ENCODE measurements around the gene SFXN5.

Gene SFXN5

GRCh38 chr2:73033142-73033765 lies 38.3 kb downstream of the SFXN5 start:
- Histone ChIP-seq H3K4me1 (ENCODE audit: control insufficient read depth, low read depth, low read length) (peaks cover 3% of the 10 kb centered on the region), H2BK15ac (replicated peaks; ENCODE audit: low read depth) (no peak overlapping the region), H3K27me3 (ENCODE audit: insufficient read depth, low read length, poor library complexity) (no peaks in the 10 kb centered on the region), H2BK5ac (ENCODE audit: low read length) (no peak overlapping the region), H3K4me3 (ENCODE audit: low read length) (no peak overlapping the region), H3K23ac (ENCODE audit: low read length) (no peak overlapping the region), H3K9ac (ENCODE audit: low read length) (no peak overlapping the region), H3K4me2 (ENCODE audit: low read length) (no peak overlapping the region), H2BK120ac (ENCODE audit: low read depth, low read length) (no peak overlapping the region), H3K56ac (ENCODE audit: low read length) (no peak overlapping the region), H3K79me1 (ENCODE audit: low read length) (peaks cover 1% of the 10 kb centered on the region), H4K5ac (ENCODE audit: low read length) (no peak overlapping the region), H3K18ac (ENCODE audit: low read length) (no peak overlapping the region), H3K27ac (ENCODE audit: low read depth, low read length) (no peak overlapping the region), H2AK5ac (ENCODE audit: low read length) (no peak overlapping the region), H3K36me3 (ENCODE audit: control insufficient read depth, insufficient read depth, low read length) (no peaks in the 10 kb centered on the region), H4K8ac (ENCODE audit: low read depth, low read length) (no peak overlapping the region), H3K4ac (ENCODE audit: low read depth, low read length) (no peak overlapping the region), H3K79me2 (ENCODE audit: control insufficient read depth, insufficient read depth, low read length) (no peaks in the 10 kb centered on the region)
- DNase-seq: peak; percentile 22
- no CpG with 5 or more reads among the region's 1 CpG for WGBS (ENCODE audit: extremely low coverage, insufficient coverage, low lambda C conversion rate)

GRCh38 chr2:73032702-73033097 lies 38.8 kb downstream of the SFXN5 start:
- Histone ChIP-seq H3K79me1 (ENCODE audit: low read length) (peaks cover 1% of the 10 kb centered on the region), H3K36me3 (ENCODE audit: control insufficient read depth, insufficient read depth, low read length) (no peaks in the 10 kb centered on the region), H3K4me3 (ENCODE audit: low read length) (no peak overlapping the region), H2AK5ac (ENCODE audit: low read length) (no peak overlapping the region), H3K27me3 (ENCODE audit: insufficient read depth, low read length, poor library complexity) (no peaks in the 10 kb centered on the region), H2BK5ac (ENCODE audit: low read length) (no peak overlapping the region), H2BK120ac (ENCODE audit: low read depth, low read length) (no peak overlapping the region), H3K18ac (ENCODE audit: low read length) (no peak overlapping the region), H3K4me2 (ENCODE audit: low read length) (no peak overlapping the region), H3K27ac (ENCODE audit: low read depth, low read length) (no peak overlapping the region), H3K23ac (ENCODE audit: low read length) (no peak overlapping the region), H3K4ac (ENCODE audit: low read depth, low read length) (no peak overlapping the region), H4K8ac (ENCODE audit: low read depth, low read length) (no peak overlapping the region), H3K79me2 (ENCODE audit: control insufficient read depth, insufficient read depth, low read length) (no peaks in the 10 kb centered on the region), H3K9ac (ENCODE audit: low read length) (no peak overlapping the region), H4K5ac (ENCODE audit: low read length) (no peak overlapping the region), H3K4me1 (ENCODE audit: control insufficient read depth, low read depth, low read length) (peaks cover 3% of the 10 kb centered on the region), H2BK15ac (replicated peaks; ENCODE audit: low read depth) (no peak overlapping the region), H3K56ac (ENCODE audit: low read length) (no peak overlapping the region)
- DNase-seq: no peak
- WGBS (ENCODE audit: extremely low coverage, insufficient coverage, low lambda C conversion rate): no CpG with 5 or more reads among the region's 5 CpGs

GRCh38 chr2:73031725-73032701 lies 39.5 kb downstream of the SFXN5 start:
- Histone ChIP-seq H3K36me3 (ENCODE audit: control insufficient read depth, insufficient read depth, low read length) (no peaks in the 10 kb centered on the region), H3K79me2 (ENCODE audit: control insufficient read depth, insufficient read depth, low read length) (no peaks in the 10 kb centered on the region), H3K4me2 (ENCODE audit: low read length) (no peak overlapping the region), H3K4ac (ENCODE audit: low read depth, low read length) (no peak overlapping the region), H3K27ac (ENCODE audit: low read depth, low read length) (no peak overlapping the region), H2AK5ac (ENCODE audit: low read length) (no peak overlapping the region), H4K5ac (ENCODE audit: low read length) (no peak overlapping the region), H3K18ac (ENCODE audit: low read length) (no peak overlapping the region), H3K79me1 (ENCODE audit: low read length) (peaks cover 1% of the 10 kb centered on the region), H2BK15ac (replicated peaks; ENCODE audit: low read depth) (no peak overlapping the region), H3K23ac (ENCODE audit: low read length) (no peak overlapping the region), H3K27me3 (ENCODE audit: insufficient read depth, low read length, poor library complexity) (no peaks in the 10 kb centered on the region), H2BK120ac (ENCODE audit: low read depth, low read length) (no peak overlapping the region), H2BK5ac (ENCODE audit: low read length) (no peak overlapping the region), H3K56ac (ENCODE audit: low read length) (no peak overlapping the region), H4K8ac (ENCODE audit: low read depth, low read length) (no peak overlapping the region), H3K9ac (ENCODE audit: low read length) (no peak overlapping the region), H3K4me3 (ENCODE audit: low read length) (no peak overlapping the region), H3K4me1 (ENCODE audit: control insufficient read depth, low read depth, low read length) (peaks cover 3% of the 10 kb centered on the region)
- DNase-seq: no peak
- no CpG with 5 or more reads among the region's 10 CpGs for WGBS (ENCODE audit: extremely low coverage, insufficient coverage, low lambda C conversion rate)

GRCh38 chr2:73031095-73031678 lies 40.3 kb downstream of the SFXN5 start:
- Histone ChIP-seq H3K27me3 (ENCODE audit: insufficient read depth, low read length, poor library complexity) (no peaks in the 10 kb centered on the region), H3K9ac (ENCODE audit: low read length) (no peak overlapping the region), H2BK120ac (ENCODE audit: low read depth, low read length) (no peak overlapping the region), H3K79me1 (ENCODE audit: low read length) (peaks cover 1% of the 10 kb centered on the region), H3K79me2 (ENCODE audit: control insufficient read depth, insufficient read depth, low read length) (no peaks in the 10 kb centered on the region), H3K56ac (ENCODE audit: low read length) (no peak overlapping the region), H4K8ac (ENCODE audit: low read depth, low read length) (no peak overlapping the region), H3K4ac (ENCODE audit: low read depth, low read length) (no peak overlapping the region), H3K27ac (ENCODE audit: low read depth, low read length) (no peak overlapping the region), H3K4me2 (ENCODE audit: low read length) (no peak overlapping the region), H3K4me1 (ENCODE audit: control insufficient read depth, low read depth, low read length) (no peaks in the 10 kb centered on the region), H3K36me3 (ENCODE audit: control insufficient read depth, insufficient read depth, low read length) (no peaks in the 10 kb centered on the region), H3K23ac (ENCODE audit: low read length) (no peak overlapping the region), H2BK15ac (replicated peaks; ENCODE audit: low read depth) (no peak overlapping the region), H4K5ac (ENCODE audit: low read length) (no peak overlapping the region), H2AK5ac (ENCODE audit: low read length) (no peak overlapping the region), H3K4me3 (ENCODE audit: low read length) (no peak overlapping the region), H3K18ac (ENCODE audit: low read length) (no peak overlapping the region), H2BK5ac (ENCODE audit: low read length) (no peak overlapping the region)
- no CpG with 5 or more reads among the region's 3 CpGs for WGBS (ENCODE audit: extremely low coverage, insufficient coverage, low lambda C conversion rate)
- no peak for DNase-seq

GRCh38 chr2:73028841-73029240 lies 42.7 kb downstream of the SFXN5 start:
- Histone ChIP-seq H4K8ac (ENCODE audit: low read depth, low read length) (no peak overlapping the region), H3K79me2 (ENCODE audit: control insufficient read depth, insufficient read depth, low read length) (no peaks in the 10 kb centered on the region), H2BK5ac (ENCODE audit: low read length) (no peak overlapping the region), H3K18ac (ENCODE audit: low read length) (no peak overlapping the region), H3K4ac (ENCODE audit: low read depth, low read length) (no peak overlapping the region), H3K4me1 (ENCODE audit: control insufficient read depth, low read depth, low read length) (no peaks in the 10 kb centered on the region), H3K79me1 (ENCODE audit: low read length) (peaks cover 1% of the 10 kb centered on the region), H2BK120ac (ENCODE audit: low read depth, low read length) (no peak overlapping the region), H3K23ac (ENCODE audit: low read length) (no peak overlapping the region), H3K4me3 (ENCODE audit: low read length) (no peak overlapping the region), H3K4me2 (ENCODE audit: low read length) (no peak overlapping the region), H3K9ac (ENCODE audit: low read length) (no peak overlapping the region), H3K36me3 (ENCODE audit: control insufficient read depth, insufficient read depth, low read length) (no peaks in the 10 kb centered on the region), H3K27me3 (ENCODE audit: insufficient read depth, low read length, poor library complexity) (no peaks in the 10 kb centered on the region), H2AK5ac (ENCODE audit: low read length) (no peak overlapping the region), H2BK15ac (replicated peaks; ENCODE audit: low read depth) (no peak overlapping the region), H3K27ac (ENCODE audit: low read depth, low read length) (no peak overlapping the region), H3K56ac (ENCODE audit: low read length) (no peak overlapping the region), H4K5ac (ENCODE audit: low read length) (no peak overlapping the region)
- no peak for DNase-seq
- no CpG with 5 or more reads among the region's 10 CpGs for WGBS (ENCODE audit: extremely low coverage, insufficient coverage, low lambda C conversion rate)

Measured in mesendoderm (in vitro differentiated cells).